Measurements from ENCODE around the gene PCDHB8. TPM values are rescaled to one million over a fixed set of nuclear protein-coding genes. Genes with fewer than 3 reads are reported as not detected.
"Not testable (repeated sequence)": the region's sequence is repeated elsewhere in the genome, so short reads cannot be mapped to it uniquely, and the experiment has no call there.

PCDHB8 gene
- total RNA-seq, 4 donors from 2014 or later: 0.67 to 2.6 (median 1.8) TPM

DNA sequence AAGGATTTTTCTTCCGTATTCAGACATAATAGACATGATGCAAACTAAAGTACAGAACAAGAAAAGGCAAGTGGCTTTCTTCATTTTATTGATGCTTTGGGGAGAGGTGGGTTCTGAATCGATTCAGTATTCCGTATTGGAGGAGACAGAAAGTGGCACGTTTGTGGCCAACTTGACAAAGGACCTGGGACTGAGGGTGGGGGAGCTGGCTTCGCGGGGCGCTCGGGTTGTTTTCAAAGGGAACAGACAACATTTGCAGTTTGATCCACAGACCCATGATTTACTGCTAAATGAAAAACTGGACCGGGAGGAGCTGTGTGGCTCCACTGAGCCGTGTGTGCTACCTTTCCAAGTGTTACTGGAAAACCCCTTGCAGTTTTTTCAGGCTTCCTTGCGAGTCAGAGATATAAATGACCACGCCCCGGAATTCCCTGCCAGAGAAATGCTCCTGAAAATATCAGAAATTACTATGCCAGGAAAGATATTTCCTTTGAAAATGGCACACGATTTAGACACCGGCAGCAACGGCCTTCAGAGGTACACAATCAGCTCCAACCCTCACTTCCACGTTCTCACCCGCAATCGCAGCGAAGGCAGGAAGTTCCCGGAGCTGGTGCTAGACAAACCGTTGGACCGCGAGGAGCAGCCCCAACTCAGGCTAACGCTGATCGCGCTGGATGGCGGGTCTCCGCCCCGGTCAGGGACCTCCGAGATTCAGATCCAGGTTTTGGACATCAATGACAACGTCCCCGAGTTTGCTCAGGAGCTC lies 27.2 kb upstream of the PCDHB8 start:
- Histone ChIP-seq H3K4me1 (no peaks in the 10 kb centered on the region), H3K4me3 (replicated peaks in 1 of 3) (no peak overlapping the region), H3K27me3 (no peaks in the 10 kb centered on the region), H3K36me3 (no peaks in the 10 kb centered on the region), H3K9me3 (no peaks in the 10 kb centered on the region), H3K27ac (no peak overlapping the region)
- intact Hi-C loops (cut with DNase I): no loop called here
- TF ChIP-seq, protein P1, sequence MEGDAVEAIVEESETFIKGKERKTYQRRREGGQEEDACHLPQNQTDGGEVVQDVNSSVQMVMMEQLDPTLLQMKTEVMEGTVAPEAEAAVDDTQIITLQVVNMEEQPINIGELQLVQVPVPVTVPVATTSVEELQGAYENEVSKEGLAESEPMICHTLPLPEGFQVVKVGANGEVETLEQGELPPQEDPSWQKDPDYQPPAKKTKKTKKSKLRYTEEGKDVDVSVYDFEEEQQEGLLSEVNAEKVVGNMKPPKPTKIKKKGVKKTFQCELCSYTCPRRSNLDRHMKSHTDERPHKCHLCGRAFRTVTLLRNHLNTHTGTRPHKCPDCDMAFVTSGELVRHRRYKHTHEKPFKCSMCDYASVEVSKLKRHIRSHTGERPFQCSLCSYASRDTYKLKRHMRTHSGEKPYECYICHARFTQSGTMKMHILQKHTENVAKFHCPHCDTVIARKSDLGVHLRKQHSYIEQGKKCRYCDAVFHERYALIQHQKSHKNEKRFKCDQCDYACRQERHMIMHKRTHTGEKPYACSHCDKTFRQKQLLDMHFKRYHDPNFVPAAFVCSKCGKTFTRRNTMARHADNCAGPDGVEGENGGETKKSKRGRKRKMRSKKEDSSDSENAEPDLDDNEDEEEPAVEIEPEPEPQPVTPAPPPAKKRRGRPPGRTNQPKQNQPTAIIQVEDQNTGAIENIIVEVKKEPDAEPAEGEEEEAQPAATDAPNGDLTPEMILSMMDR (IDR thresholded peaks at IDR 0.05): no peak
- TF ChIP-seq POLR2A (IDR thresholded peaks at IDR 0.05): no peak
- no peak for DNase-seq
- 34 to 61% methylated on average over 19 to 33 of the region's 33 CpGs for WGBS, 2 donors

DNA sequence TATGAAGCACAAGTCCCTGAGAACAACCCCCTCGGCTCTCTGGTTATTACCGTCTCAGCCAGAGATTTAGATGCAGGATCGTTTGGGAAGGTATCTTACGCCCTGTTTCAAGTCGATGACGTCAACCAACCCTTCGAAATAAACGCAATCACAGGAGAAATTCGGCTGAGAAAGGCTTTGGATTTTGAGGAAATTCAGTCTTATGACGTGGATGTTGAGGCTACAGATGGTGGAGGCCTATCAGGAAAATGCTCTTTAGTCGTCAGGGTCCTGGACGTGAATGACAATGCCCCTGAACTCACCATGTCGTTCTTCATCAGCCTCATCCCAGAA lies 26.6 kb upstream of the PCDHB8 start:
- intact Hi-C loops (cut with DNase I): no loop called here
- H3K27me3 ChIP-seq: no peaks in the 10 kb centered on the region
- DNase-seq: no peak
- H3K36me3 ChIP-seq: no peaks in the 10 kb centered on the region
- H3K9me3 ChIP-seq: no peaks in the 10 kb centered on the region
- no peak overlapping the region for H3K27ac ChIP-seq
- WGBS, 2 donors: 24 to 74% methylated on average over 13 of the region's 13 CpGs
- no peaks in the 10 kb centered on the region for H3K4me1 ChIP-seq
- no peak overlapping the region for H3K4me3 ChIP-seq (replicated peaks in 1 of 3)
- TF ChIP-seq, protein P1 (IDR thresholded peaks at IDR 0.05): no peak
- TF ChIP-seq POLR2A (IDR thresholded peaks at IDR 0.05): no peak

DNA sequence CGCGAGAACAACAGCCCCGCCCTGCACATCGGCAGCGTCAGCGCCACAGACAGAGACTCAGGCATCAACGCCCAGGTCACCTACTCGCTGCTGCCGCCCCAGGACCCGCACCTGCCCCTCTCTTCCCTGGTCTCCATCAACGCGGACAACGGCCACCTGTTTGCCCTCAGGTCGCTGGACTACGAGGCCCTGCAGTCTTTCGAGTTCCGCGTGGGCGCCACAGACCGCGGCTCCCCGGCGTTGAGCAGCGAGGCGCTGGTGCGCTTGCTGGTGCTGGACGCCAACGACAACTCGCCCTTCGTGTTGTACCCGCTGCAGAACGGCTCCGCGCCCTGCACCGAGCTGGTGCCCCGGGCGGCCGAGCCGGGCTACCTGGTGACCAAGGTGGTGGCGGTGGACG lies 26.0 kb upstream of the PCDHB8 start:
- H3K27me3 ChIP-seq; H3K36me3 ChIP-seq; H3K9me3 ChIP-seq; DNase-seq; H3K27ac ChIP-seq; H3K4me1 ChIP-seq; H3K4me3 ChIP-seq (replicated peaks in 1 of 3); intact Hi-C loops (cut with DNase I): not testable (repeated sequence)
- 15 to 59% methylated on average over 6 to 19 of the region's 41 CpGs for WGBS, 2 donors

DNA sequence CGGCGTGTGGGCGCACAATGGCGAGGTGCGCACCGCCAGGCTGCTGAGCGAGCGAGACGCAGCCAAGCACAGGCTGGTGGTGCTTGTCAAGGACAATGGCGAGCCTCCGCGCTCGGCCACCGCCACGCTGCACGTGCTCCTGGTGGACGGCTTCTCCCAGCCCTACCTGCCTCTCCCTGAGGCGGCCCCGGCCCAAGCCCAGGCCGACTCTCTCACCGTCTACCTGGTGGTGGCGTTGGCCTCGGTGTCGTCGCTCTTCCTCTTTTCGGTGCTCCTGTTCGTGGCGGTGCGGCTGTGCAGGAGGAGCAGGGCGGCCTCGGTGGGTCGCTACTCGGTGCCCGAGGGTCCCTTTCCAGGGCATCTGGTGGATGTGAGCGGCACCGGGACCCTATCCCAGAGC lies 25.5 kb upstream of the PCDHB8 start:
- H3K27me3 ChIP-seq; H3K4me1 ChIP-seq; H3K9me3 ChIP-seq; intact Hi-C loops (cut with DNase I); DNase-seq; H3K27ac ChIP-seq; H3K36me3 ChIP-seq; H3K4me3 ChIP-seq (replicated peaks in 1 of 3): not testable (repeated sequence)
- 26 to 59% methylated on average over 20 to 23 of the region's 36 CpGs for WGBS, 2 donors

DNA sequence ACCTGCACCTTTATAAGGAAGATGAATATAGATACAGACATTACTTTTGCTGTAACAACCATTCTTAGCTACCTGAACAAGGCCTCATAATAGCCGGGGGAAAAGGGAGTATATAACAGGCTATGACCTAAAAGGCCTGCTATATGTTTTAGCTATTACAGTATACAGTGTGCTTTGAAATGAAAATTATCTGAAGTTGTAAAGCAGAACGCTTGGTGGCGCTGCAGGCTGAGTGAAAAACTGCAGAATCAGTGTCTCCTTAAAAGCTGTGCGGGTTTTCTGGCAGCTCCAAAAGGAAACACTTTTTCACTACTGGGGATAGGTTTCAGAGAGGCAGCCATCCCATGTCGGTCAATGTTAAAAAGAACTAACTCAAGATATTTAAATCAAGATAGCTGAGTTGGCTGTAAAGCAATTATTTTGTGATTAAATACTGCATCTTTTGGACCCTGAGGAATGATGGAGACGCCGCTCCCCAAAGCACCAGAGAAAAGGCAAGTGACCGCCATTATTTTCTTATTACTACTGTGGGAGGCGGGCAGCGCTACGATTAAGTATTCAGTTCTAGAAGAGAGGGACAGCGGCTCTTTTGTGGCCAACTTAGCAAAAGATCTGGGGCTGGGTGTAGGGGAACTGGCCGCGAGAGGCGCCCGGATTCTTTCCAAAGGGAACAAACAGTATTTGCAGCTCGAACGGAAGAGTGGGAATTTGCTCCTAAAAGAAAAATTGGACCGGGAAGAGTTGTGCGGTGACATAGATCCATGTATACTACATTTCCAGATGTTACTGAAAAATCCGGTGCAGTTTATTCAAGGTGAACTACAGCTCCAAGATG lies 21.8 kb upstream of the PCDHB8 start:
- no peak overlapping the region for H3K4me3 ChIP-seq (replicated peaks in 1 of 3)
- WGBS, 2 donors: 23 to 55% methylated on average over 21 of the region's 21 CpGs

DNA sequence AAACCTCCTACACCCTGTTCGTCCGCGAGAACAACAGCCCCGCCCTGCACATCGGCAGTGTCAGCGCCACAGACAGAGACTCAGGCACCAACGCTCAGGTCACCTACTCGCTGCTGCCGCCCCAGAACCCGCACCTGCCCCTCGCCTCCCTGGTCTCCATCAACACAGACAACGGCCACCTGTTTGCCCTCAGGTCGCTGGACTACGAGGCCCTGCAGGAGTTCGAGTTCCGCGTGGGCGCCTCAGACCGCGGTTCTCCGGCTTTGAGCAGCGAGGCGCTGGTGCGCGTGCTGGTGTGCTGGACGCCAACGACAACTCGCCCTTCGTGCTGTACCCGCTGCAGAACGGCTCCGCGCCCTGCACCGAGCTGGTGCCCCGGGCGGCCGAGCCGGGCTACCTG lies 20.2 kb upstream of the PCDHB8 start:
- intact Hi-C loops (cut with DNase I); H3K9me3 ChIP-seq; H3K27ac ChIP-seq; H3K36me3 ChIP-seq; H3K4me3 ChIP-seq (replicated peaks in 1 of 3); H3K27me3 ChIP-seq; H3K4me1 ChIP-seq; DNase-seq: not testable (repeated sequence)
- WGBS, 2 donors: 21 to 28% methylated on average over 11 to 12 of the region's 38 CpGs

More for the DNA sequence above, 21.8 kb upstream of the PCDHB8 start:
- Histone ChIP-seq H3K9me3 (no peaks in the 10 kb centered on the region), H3K27ac (no peak overlapping the region), H3K4me1 (no peaks in the 10 kb centered on the region), H3K27me3 (no peaks in the 10 kb centered on the region), H3K36me3 (no peaks in the 10 kb centered on the region)
- TF ChIP-seq, protein P1 (IDR thresholded peaks at IDR 0.05): no peak
- TF ChIP-seq POLR2A (IDR thresholded peaks at IDR 0.05): no peak
- intact Hi-C loops (cut with DNase I): no loop called here
- no peak for DNase-seq

DNA sequence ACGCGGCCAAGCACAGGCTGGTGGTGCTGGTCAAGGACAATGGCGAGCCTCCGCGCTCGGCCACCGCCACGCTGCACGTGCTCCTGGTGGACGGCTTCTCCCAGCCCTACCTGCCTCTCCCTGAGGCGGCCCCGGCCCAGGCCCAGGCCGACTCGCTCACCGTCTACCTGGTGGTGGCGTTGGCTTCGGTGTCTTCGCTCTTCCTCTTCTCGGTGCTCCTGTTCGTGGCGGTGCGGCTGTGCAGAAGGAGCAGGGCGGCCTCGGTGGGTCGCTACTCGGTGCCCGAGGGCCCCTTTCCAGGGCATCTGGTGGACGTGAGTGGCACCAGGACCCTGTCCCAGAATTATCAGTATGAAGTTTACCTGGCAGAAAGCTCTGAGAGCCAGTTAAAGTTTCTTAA lies 19.7 kb upstream of the PCDHB8 start:
- H3K27me3 ChIP-seq; H3K4me3 ChIP-seq (replicated peaks in 1 of 3); intact Hi-C loops (cut with DNase I); H3K36me3 ChIP-seq; H3K9me3 ChIP-seq; DNase-seq; H3K4me1 ChIP-seq; H3K27ac ChIP-seq: not testable (repeated sequence)
- 39 to 53% methylated on average over 5 to 7 of the region's 28 CpGs for WGBS, 2 donors

Measured in thyroid gland (tissue), 4 donors.